Thyroid gland (tissue), 4 donors: ENCODE data around the gene HEXD.

ENCODE experiments used
- POLR2A ChIP-seq, 2 donors: fragments of 450-650 bp; IDR thresholded peaks; one replicate each; pipeline ENCODE4 v1.6.1; 2017; ENCODE audit warnings: antibody characterized with exemption in 2 of 2, mild to moderate bottlenecking in 2 of 2, moderate library complexity in 1 of 2
- TF ChIP-seq, protein P1 (sequence below), 6 experiments: fragments of 200-600 bp in 3 of 6; fragments of 450-650 bp in 3 of 6; sonication (generic) in 3 of 6; IDR thresholded peaks; one replicate each; pipeline ENCODE4 v1.5.1; 2016 to 2019; ENCODE audit warnings: antibody characterized with exemption in 6 of 6, mild to moderate bottlenecking in 2 of 6, inconsistent platforms in 1 of 6, moderate library complexity in 1 of 6

GRCh38 chr17:82489117-82489516, 71.0 kb downstream of the HEXD start:
- TF ChIP-seq POLR2A (IDR thresholded peaks at IDR 0.05) = no peak
- TF ChIP-seq, protein P1, sequence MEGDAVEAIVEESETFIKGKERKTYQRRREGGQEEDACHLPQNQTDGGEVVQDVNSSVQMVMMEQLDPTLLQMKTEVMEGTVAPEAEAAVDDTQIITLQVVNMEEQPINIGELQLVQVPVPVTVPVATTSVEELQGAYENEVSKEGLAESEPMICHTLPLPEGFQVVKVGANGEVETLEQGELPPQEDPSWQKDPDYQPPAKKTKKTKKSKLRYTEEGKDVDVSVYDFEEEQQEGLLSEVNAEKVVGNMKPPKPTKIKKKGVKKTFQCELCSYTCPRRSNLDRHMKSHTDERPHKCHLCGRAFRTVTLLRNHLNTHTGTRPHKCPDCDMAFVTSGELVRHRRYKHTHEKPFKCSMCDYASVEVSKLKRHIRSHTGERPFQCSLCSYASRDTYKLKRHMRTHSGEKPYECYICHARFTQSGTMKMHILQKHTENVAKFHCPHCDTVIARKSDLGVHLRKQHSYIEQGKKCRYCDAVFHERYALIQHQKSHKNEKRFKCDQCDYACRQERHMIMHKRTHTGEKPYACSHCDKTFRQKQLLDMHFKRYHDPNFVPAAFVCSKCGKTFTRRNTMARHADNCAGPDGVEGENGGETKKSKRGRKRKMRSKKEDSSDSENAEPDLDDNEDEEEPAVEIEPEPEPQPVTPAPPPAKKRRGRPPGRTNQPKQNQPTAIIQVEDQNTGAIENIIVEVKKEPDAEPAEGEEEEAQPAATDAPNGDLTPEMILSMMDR (IDR thresholded peaks at IDR 0.05) = no peak
